ENCODE data around the gene NDUFS6.

DNA sequence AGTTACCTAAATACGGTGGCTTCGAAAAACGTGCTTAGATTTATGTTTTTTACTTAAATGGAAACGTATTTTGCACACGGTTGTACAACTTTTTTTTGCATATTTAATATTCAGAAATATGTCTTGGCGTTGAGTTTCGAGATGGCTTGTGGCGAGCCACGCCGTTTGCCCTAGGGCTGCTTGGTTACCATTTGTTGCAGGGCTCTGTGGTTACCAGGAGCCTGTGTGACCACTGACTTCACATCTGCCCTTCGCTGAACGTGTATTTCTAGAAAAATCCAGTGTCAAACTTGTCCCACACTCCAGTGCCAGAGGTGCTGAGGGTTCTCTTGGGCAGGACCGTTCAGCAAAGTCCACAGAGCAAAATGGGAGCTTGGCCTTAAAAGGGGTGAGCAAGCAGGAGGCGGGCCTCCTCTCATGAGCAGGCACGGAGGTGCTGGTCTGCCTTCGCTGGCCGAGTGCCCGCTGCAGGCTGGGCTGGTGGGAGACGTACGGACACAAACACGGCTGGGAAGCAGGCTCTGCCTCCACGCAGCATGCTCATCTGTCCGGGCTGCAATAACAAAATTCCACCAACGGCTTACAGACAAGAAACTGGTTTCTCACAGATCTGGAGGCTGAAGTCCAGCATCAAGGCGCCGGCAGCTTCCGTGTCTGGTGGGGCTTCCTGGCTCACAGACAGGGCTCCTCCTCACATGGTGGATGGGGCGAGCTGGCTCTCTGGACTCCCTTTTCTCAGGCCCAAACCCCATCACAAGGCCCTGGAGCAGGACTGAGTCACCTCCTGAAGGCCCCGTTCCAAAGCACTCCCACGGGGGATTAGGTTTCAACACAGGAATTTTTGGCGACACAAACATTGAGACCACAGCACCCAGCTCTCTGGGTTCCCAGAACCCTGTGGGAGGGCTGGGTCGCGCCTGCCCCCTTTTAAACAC, 7.0 kb upstream of the NDUFS6 start:
- TF ChIP-seq, protein P1, sequence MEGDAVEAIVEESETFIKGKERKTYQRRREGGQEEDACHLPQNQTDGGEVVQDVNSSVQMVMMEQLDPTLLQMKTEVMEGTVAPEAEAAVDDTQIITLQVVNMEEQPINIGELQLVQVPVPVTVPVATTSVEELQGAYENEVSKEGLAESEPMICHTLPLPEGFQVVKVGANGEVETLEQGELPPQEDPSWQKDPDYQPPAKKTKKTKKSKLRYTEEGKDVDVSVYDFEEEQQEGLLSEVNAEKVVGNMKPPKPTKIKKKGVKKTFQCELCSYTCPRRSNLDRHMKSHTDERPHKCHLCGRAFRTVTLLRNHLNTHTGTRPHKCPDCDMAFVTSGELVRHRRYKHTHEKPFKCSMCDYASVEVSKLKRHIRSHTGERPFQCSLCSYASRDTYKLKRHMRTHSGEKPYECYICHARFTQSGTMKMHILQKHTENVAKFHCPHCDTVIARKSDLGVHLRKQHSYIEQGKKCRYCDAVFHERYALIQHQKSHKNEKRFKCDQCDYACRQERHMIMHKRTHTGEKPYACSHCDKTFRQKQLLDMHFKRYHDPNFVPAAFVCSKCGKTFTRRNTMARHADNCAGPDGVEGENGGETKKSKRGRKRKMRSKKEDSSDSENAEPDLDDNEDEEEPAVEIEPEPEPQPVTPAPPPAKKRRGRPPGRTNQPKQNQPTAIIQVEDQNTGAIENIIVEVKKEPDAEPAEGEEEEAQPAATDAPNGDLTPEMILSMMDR (IDR thresholded peaks at IDR 0.05; ENCODE audit: poor library complexity, severe bottlenecking) = no peak
- no peak for TF ChIP-seq EP300 (conservative IDR thresholded peaks at IDR 0.05; ENCODE audit: poor library complexity, severe bottlenecking)
- TF ChIP-seq EZH2 (IDR thresholded peaks at IDR 0.05; ENCODE audit: borderline replicate concordance, insufficient read depth, low read length, poor library complexity, severe bottlenecking) = no peak
- TF ChIP-seq POLR2AphosphoS5 (IDR thresholded peaks at IDR 0.05) = no peak
- TF ChIP-seq MXI1 (conservative IDR thresholded peaks at IDR 0.05; ENCODE audit: poor library complexity, severe bottlenecking) = no peak

All from neural cell (in vitro differentiated cells).